HG02973 (cell line): ENCODE results near the gene MACROD2.
A peak's percentile ranks its signal among the peaks of the same experiment; 100 is the strongest.

Experiments
- ATAC-seq: cut with Tn5 transposase; IDR thresholded peaks from one replicate; pipeline ENCODE4 v1.9.1; 2021; ENCODE audit warnings: moderate library complexity; ENCODE audit not compliant: unreplicated experiment

MACROD2 gene

GRCh38 chr20:14832630-14833029 lies 837.3 kb downstream of the MACROD2 start:
- ATAC-seq = peak; percentile 47

- peak; percentile 82 for ATAC-seq
Observed at GRCh38 chr20:14838663-14839628, 843.6 kb downstream of the MACROD2 start.

- ATAC-seq = no peak
Observed at GRCh38 chr20:14845199-14846160, 850.2 kb downstream of the MACROD2 start.

- ATAC-seq = no peak
Observed at GRCh38 chr20:14848806-14849205, 853.5 kb downstream of the MACROD2 start.

- no peak for ATAC-seq
Observed at GRCh38 chr20:14853079-14853478, 857.8 kb downstream of the MACROD2 start.

GRCh38 chr20:14855171-14855570 lies 859.9 kb downstream of the MACROD2 start:
- no peak for ATAC-seq

- no peak for ATAC-seq
Observed at GRCh38 chr20:14859627-14860026, 864.3 kb downstream of the MACROD2 start.

- ATAC-seq = no peak
Observed at GRCh38 chr20:14860410-14860814, 865.1 kb downstream of the MACROD2 start.

GRCh38 chr20:14861028-14861699 lies 865.8 kb downstream of the MACROD2 start:
- ATAC-seq = no peak

GRCh38 chr20:14865169-14865568 lies 869.9 kb downstream of the MACROD2 start:
- ATAC-seq = no peak

- no peak for ATAC-seq
Observed at GRCh38 chr20:14865731-14866130, 870.4 kb downstream of the MACROD2 start.

- ATAC-seq = no peak
Observed at GRCh38 chr20:14866841-14867514, 871.7 kb downstream of the MACROD2 start.

GRCh38 chr20:14877301-14878028 lies 882.1 kb downstream of the MACROD2 start:
- ATAC-seq = no peak

- no peak for ATAC-seq
Observed at GRCh38 chr20:14878676-14879019, 883.3 kb downstream of the MACROD2 start.

GRCh38 chr20:14879020-14879697 lies 883.8 kb downstream of the MACROD2 start:
- no peak for ATAC-seq

GRCh38 chr20:14879839-14880238 lies 884.5 kb downstream of the MACROD2 start:
- ATAC-seq = no peak

GRCh38 chr20:14881518-14881917 lies 886.2 kb downstream of the MACROD2 start:
- ATAC-seq = no peak

- ATAC-seq = no peak
Observed at GRCh38 chr20:14882157-14882556, 886.8 kb downstream of the MACROD2 start.

- ATAC-seq = no peak
Observed at GRCh38 chr20:14882846-14883245, 887.5 kb downstream of the MACROD2 start.
